Measurements from ENCODE around the gene CLEC4M.

The CLEC4M gene

DNA sequence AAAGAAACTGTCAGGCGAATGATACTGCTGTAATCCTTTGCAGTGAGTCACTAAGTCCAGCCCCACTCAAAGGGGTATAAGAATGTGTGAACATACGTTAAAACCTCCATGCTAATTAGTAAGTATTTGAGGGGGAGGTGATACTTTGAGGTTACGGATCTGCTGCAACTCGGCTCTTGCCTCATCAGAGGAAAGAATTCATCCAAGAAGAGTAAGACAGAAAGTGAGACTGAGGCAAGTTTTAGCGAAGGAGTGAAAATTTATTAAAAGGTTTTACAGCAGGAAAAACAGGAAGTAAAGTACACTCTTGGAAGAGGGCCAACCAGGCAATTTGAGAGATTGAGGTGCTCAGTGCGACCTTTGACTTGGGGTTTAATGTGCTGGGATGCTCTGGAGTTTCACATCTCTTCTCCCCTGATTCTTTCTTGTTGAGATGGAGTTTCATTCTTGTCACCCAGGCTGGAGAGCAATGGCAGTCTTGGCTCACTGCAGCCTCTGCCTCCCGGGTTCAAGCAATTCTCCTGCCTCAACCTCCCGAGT is 9.8 kb downstream of the CLEC4M start:
- DNase-seq (ENCODE audit: low spot score in 2 of 2) (no peak), ATAC-seq (ENCODE audit: low read depth) (peak; percentile 29)
- peak overlapping the region; percentile 32 for H3K4me3 Mint-ChIP-seq
- H3K27me3 Mint-ChIP-seq: peaks cover 4% of the 10 kb centered on the region
- H3K9me3 Mint-ChIP-seq: no peaks in the 10 kb centered on the region
- peaks cover 11% of the 10 kb centered on the region for H3K4me1 Mint-ChIP-seq
- H3K36me3 Mint-ChIP-seq: no peaks in the 10 kb centered on the region
- H3K27ac Mint-ChIP-seq: peak overlapping the region; percentile 43

GRCh38 chr19:7773841-7774240 is 10.8 kb downstream of the CLEC4M start:
- Mint-ChIP-seq H3K9me3 (no peaks in the 10 kb centered on the region), H3K4me1 (peaks cover 14% of the 10 kb centered on the region), H3K27me3 (peaks cover 4% of the 10 kb centered on the region), H3K4me3 (no peak overlapping the region), H3K27ac (no peak overlapping the region), H3K36me3 (no peaks in the 10 kb centered on the region)
- ATAC-seq (ENCODE audit: low read depth): no peak
- no peak for DNase-seq (ENCODE audit: low spot score in 2 of 2)

DNA sequence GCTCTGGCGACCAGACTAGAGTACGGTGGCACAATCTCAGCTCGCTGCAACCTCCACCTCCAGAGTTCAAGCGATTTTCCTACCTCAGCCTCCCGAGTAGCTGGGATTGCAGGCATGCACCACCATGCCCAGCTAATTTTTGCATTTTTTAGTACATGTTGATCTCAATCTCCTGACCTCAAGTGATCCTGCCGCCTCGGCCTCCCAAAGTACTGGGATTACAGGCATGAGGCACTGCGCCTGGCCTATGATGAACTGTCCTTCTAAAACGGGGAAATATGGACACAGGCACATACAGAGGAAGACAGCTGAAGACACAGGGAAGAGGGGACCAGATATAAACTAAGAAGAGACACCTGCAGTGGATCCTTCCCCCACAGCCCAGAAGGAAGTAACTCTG is 12.7 kb downstream of the CLEC4M start:
- Mint-ChIP-seq H3K4me1 (peaks cover 14% of the 10 kb centered on the region), H3K27me3 (peaks cover 4% of the 10 kb centered on the region), H3K36me3 (no peaks in the 10 kb centered on the region), H3K4me3 (no peak overlapping the region), H3K27ac (no peak overlapping the region), H3K9me3 (no peaks in the 10 kb centered on the region)
- ATAC-seq (ENCODE audit: low read depth): no peak
- DNase-seq (ENCODE audit: low spot score in 2 of 2): no peak

DNA sequence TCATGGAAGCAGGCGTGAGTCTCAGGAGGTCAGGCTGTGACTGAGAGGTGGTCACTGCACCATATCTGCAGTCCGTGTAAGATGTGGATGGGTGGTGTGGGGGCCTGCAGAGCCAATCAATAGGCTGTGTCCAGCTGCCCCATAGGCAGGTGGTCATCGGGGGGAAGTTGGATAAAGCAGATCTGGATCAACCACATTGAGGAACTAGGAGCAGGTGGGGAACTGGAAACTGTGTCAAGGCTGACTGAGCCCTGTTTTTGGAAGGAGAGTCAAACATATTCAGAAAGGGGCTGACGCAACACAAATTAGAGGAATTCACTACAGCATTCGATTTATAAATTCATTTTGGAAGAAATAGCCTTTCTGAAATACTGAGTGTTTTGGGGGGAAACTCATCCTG is 15.0 kb downstream of the CLEC4M start:
- DNase-seq (ENCODE audit: low spot score in 2 of 2) (no peak), ATAC-seq (ENCODE audit: low read depth) (peak; percentile 27)
- Mint-ChIP-seq H3K4me3 (no peak overlapping the region), H3K27me3 (peaks cover 6% of the 10 kb centered on the region), H3K9me3 (no peaks in the 10 kb centered on the region), H3K27ac (no peak overlapping the region), H3K4me1 (peaks cover 6% of the 10 kb centered on the region), H3K36me3 (no peaks in the 10 kb centered on the region)

DNA sequence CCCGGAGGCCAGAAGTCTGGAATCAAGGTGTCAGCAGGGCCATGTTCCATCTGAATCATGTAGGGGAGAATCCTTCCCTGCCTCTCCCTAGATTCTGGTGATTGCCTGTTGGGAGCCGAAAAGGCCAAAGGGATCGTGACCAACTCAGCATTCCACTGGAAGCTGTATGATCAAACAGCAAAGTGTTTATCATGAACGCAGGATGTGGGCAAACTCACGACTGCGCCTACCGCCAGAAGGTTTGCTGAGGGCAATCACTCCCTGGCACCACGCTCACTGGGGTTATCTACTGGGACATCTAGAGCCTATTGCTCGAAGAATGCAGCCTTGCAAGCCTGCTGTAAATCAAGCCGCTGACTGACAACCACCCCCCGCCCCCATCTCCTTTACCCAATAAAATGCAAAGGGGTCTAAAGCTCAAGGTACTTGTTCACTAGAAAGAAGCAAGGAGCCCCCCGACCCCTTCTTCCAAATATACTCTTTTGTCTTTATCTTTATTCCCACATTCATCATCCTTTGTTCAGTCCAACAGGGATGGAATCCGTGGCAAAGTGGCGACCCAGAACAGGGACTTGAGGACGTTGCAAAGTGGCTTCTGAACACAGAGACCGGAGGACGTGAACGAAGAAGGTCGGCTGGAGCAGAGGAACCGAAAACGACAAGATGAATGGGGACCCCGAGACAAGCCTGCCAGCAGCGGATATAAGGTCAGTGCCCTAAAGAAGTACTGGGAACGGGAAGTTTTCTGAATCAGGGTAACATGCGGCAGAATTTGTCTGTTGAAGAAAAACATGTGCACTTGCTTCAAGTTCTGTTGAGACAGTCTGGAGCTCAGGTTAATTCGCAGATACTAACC is 16.8 kb downstream of the CLEC4M start:
- Mint-ChIP-seq H3K4me1 (peaks cover 6% of the 10 kb centered on the region), H3K36me3 (no peaks in the 10 kb centered on the region), H3K27me3 (peaks cover 10% of the 10 kb centered on the region), H3K9me3 (peaks cover 3% of the 10 kb centered on the region), H3K27ac (no peak overlapping the region), H3K4me3 (no peak overlapping the region)
- DNase-seq (ENCODE audit: low spot score in 2 of 2) (no peak), ATAC-seq (ENCODE audit: low read depth) (no peak)

GRCh38 chr19:7781157-7781556 is 18.1 kb downstream of the CLEC4M start:
- Mint-ChIP-seq H3K4me3 (no peak overlapping the region), H3K27ac (no peak overlapping the region), H3K9me3 (peaks cover 6% of the 10 kb centered on the region), H3K4me1 (peaks cover 4% of the 10 kb centered on the region), H3K27me3 (peaks cover 11% of the 10 kb centered on the region), H3K36me3 (no peaks in the 10 kb centered on the region)
- no peak for ATAC-seq (ENCODE audit: low read depth)
- DNase-seq (ENCODE audit: low spot score in 2 of 2): no peak

GRCh38 chr19:7783991-7784423 is 21.0 kb downstream of the CLEC4M start:
- Mint-ChIP-seq H3K9me3 (peaks cover 6% of the 10 kb centered on the region), H3K27ac (no peak overlapping the region), H3K4me1 (peaks cover 6% of the 10 kb centered on the region), H3K4me3 (no peak overlapping the region), H3K27me3 (peaks cover 18% of the 10 kb centered on the region), H3K36me3 (no peaks in the 10 kb centered on the region)
- DNase-seq (ENCODE audit: low spot score in 2 of 2) (no peak), ATAC-seq (ENCODE audit: low read depth) (no peak)

DNA sequence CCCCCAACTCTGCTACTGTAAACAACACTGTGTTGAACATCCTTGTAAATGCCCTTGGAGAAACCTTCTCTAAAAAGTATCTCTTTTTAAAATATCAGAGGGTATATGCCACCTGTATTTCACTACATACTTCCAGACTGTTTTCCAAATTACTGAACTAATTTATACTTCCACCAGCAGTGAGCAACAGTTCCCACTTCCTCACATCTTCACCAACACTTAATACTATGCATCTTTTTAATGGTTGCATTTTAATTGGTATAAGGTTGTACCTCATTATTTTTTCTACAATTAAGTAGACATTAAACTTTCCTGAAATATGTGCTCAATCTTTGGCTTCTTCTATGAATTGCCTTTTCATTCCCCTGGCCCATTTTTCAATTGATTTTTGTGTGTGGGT is 21.8 kb downstream of the CLEC4M start:
- Mint-ChIP-seq H3K27me3 (peaks cover 23% of the 10 kb centered on the region), H3K4me3 (no peak overlapping the region), H3K27ac (no peak overlapping the region), H3K9me3 (peaks cover 6% of the 10 kb centered on the region), H3K4me1 (peaks cover 9% of the 10 kb centered on the region), H3K36me3 (no peaks in the 10 kb centered on the region)
- no peak for DNase-seq (ENCODE audit: low spot score in 2 of 2)
- no peak for ATAC-seq (ENCODE audit: low read depth)

- Mint-ChIP-seq H3K4me1 (peaks cover 9% of the 10 kb centered on the region), H3K4me3 (peak overlapping the region; percentile 21)
Observed at GRCh38 chr19:7787141-7787540, 24.1 kb downstream of the CLEC4M start.

DNA sequence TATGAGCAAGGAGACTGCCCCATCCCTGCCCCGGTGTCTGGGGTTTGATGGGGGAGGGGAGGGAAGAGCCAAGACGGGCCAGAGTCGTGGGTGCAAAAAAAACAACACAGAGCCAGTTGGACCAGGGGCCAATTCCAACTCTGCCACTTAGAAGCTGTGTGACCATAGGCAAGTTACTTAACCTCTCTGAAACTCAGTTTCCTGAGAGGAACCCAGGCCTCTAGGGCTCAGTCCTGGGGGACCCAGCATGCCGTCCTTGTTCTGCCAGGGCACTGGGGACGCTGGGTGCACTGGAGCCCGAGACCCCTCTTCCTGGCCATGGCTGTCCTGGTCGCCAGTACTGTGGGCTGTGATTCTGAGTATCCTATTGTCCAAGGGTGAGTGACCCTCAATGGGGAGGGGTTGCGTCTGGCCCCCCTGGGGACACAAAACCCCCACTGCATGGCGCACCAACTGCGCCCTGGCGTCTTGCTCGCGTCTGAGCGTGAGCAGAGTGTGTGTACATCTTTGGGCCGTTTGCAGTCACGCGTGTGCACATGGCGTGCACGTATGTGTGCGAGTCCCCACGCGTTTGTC is 24.6 kb downstream of the CLEC4M start:
- Mint-ChIP-seq H3K4me3 (peak overlapping the region; percentile 21), H3K36me3 (peaks cover 2% of the 10 kb centered on the region)

More at GRCh38 chr19:7787141-7787540, 24.1 kb downstream of the CLEC4M start:
- Mint-ChIP-seq H3K27me3 (peaks cover 20% of the 10 kb centered on the region), H3K36me3 (peaks cover under 1% of the 10 kb centered on the region), H3K27ac (no peak overlapping the region), H3K9me3 (peaks cover 6% of the 10 kb centered on the region)
- DNase-seq (ENCODE audit: low spot score in 2 of 2) (no peak), ATAC-seq (ENCODE audit: low read depth) (no peak)

GRCh38 chr19:7788178-7788932 is 25.3 kb downstream of the CLEC4M start:
- peaks cover 2% of the 10 kb centered on the region for H3K36me3 Mint-ChIP-seq
- H3K27ac Mint-ChIP-seq: no peak overlapping the region
- DNase-seq (ENCODE audit: low spot score in 2 of 2) (peak in 1 of 2 donors; percentile 35), ATAC-seq (ENCODE audit: low read depth) (no peak)
- peaks cover 21% of the 10 kb centered on the region for H3K27me3 Mint-ChIP-seq
- H3K4me3 Mint-ChIP-seq: peak overlapping the region; percentile 3
- peaks cover 9% of the 10 kb centered on the region for H3K4me1 Mint-ChIP-seq
- H3K9me3 Mint-ChIP-seq: peaks cover 7% of the 10 kb centered on the region

More for the DNA sequence above, 24.6 kb downstream of the CLEC4M start:
- Mint-ChIP-seq H3K27ac (no peak overlapping the region), H3K27me3 (peaks cover 21% of the 10 kb centered on the region), H3K4me1 (peaks cover 9% of the 10 kb centered on the region), H3K9me3 (peaks cover 6% of the 10 kb centered on the region)
- no peak for DNase-seq (ENCODE audit: low spot score in 2 of 2)
- ATAC-seq (ENCODE audit: low read depth): no peak

DNA sequence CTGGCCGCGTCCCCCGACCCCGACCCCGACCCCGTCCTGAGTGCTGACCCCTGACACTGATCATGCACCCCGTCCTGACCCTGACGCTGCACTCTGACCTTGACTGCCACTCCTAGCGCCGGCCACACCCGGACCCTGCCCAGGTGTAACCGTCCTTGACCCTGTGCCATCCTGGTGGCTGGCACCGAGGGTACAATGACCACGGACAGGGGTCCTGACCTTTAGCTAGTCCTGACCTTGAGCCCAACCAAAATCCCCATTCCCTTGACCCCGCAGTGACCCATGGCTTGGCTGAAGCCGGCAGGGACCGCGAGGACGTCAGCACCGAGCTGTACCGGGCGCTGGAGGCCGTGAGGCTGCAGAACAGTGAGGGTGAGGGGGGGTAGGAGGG is 25.9 kb downstream of the CLEC4M start:
- Mint-ChIP-seq H3K27ac (no peak overlapping the region), H3K4me3 (no peak overlapping the region), H3K4me1 (peaks cover 9% of the 10 kb centered on the region), H3K36me3 (peaks cover 2% of the 10 kb centered on the region), H3K27me3 (peaks cover 17% of the 10 kb centered on the region), H3K9me3 (peaks cover 9% of the 10 kb centered on the region)
- DNase-seq (ENCODE audit: low spot score in 2 of 2): no peak
- no peak for ATAC-seq (ENCODE audit: low read depth)

GRCh38 chr19:7789447-7789846 is 26.4 kb downstream of the CLEC4M start:
- peak overlapping the region; percentile 72 for H3K4me3 Mint-ChIP-seq
- DNase-seq (ENCODE audit: low spot score in 2 of 2) (peak; percentile 20 to 36), ATAC-seq (ENCODE audit: low read depth) (peak; percentile 83)
- H3K4me1 Mint-ChIP-seq: peaks cover 9% of the 10 kb centered on the region
- peaks cover 2% of the 10 kb centered on the region for H3K36me3 Mint-ChIP-seq
- H3K27me3 Mint-ChIP-seq: peaks cover 17% of the 10 kb centered on the region
- H3K27ac Mint-ChIP-seq: no peak overlapping the region
- peaks cover 9% of the 10 kb centered on the region for H3K9me3 Mint-ChIP-seq

DNA sequence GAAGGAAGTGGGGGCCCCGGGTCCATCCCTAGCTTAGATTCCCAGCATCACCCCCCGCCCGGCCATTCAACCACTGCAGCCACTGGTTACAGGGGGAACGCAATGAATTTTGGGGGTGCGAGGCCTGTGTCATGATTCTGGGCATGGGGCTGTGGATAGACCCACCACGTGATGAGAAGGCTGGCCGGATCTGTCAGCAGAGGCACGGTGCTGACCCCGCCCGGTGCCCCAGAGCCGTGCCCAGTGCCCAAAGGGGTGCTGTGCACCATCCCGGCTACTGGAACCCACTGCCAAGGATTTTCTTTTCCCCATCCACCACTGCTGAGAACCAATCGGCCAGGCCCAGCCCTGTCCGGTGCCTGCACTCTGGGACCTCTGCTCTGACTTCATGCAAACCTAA is 27.4 kb downstream of the CLEC4M start:
- ATAC-seq (ENCODE audit: low read depth): no peak
- peaks cover 3% of the 10 kb centered on the region for H3K9me3 Mint-ChIP-seq
- peaks cover 17% of the 10 kb centered on the region for H3K27me3 Mint-ChIP-seq
- H3K27ac Mint-ChIP-seq: no peak overlapping the region
- DNase-seq (ENCODE audit: low spot score in 2 of 2): no peak
- peaks cover 2% of the 10 kb centered on the region for H3K36me3 Mint-ChIP-seq
- peaks cover 9% of the 10 kb centered on the region for H3K4me1 Mint-ChIP-seq
- H3K4me3 Mint-ChIP-seq: no peak overlapping the region
